ENCODE data around the gene HLA-DOB.
"Not testable (repeated sequence)": the region's sequence is repeated elsewhere in the genome, so short reads cannot be mapped to it uniquely, and the experiment has no call there.

The HLA-DOB gene

GRCh38 chr6:32790306-32790705 lies 26.5 kb downstream of the HLA-DOB start:
- H3K18ac ChIP-seq (ENCODE audit: low read length) = no peak overlapping the region
- H3K79me1 ChIP-seq (ENCODE audit: low read length) = no peaks in the 10 kb centered on the region
- no peak overlapping the region for H4K8ac ChIP-seq (ENCODE audit: low read depth, low read length)
- no peak overlapping the region for H3K14ac ChIP-seq (ENCODE audit: low read length)
- peak; percentile 54 to 57 for DNase-seq
- H3K27ac ChIP-seq (ENCODE audit: low read depth, low read length) = no peak overlapping the region
- no CpG with 5 or more reads among the region's 2 CpGs for WGBS (ENCODE audit: extremely low coverage, insufficient coverage, insufficient read length)
- no peak overlapping the region for H3K4me2 ChIP-seq (ENCODE audit: low read length)
- H3K79me2 ChIP-seq (ENCODE audit: control insufficient read depth, insufficient read depth, low read length, poor library complexity) = no peaks in the 10 kb centered on the region
- no peaks in the 10 kb centered on the region for H3K9me3 ChIP-seq (ENCODE audit: insufficient read depth, low read depth, low read length)
- no peak overlapping the region for H2AFZ ChIP-seq (ENCODE audit: insufficient read depth, low read length, poor library complexity)
- H3K4me1 ChIP-seq (ENCODE audit: control insufficient read depth in 1 of 2, insufficient read depth in 2 of 2, low read length in 2 of 2) = no peaks in the 10 kb centered on the region
- no peak overlapping the region for H3K4me3 ChIP-seq (ENCODE audit: low read depth, low read length)
- H3K4ac ChIP-seq (ENCODE audit: low read depth, low read length) = no peak overlapping the region
- no peak overlapping the region for H2AK5ac ChIP-seq (ENCODE audit: low read length)
- no peak overlapping the region for H2BK12ac ChIP-seq (ENCODE audit: low read length)
- H3K23ac ChIP-seq (ENCODE audit: low read length) = no peak overlapping the region
- no peak overlapping the region for H4K91ac ChIP-seq (ENCODE audit: low read depth, low read length)
- H3K27me3 ChIP-seq (ENCODE audit: insufficient read depth, low read length) = no peaks in the 10 kb centered on the region
- H3K36me3 ChIP-seq (ENCODE audit: control insufficient read depth in 1 of 2, insufficient read depth in 2 of 2, low read length in 2 of 2) = no peaks in the 10 kb centered on the region
- no peak overlapping the region for H2BK5ac ChIP-seq (ENCODE audit: low read depth, low read length, poor library complexity)
- no peak overlapping the region for H4K12ac ChIP-seq (ENCODE audit: low read depth, low read length)
- no peak overlapping the region for H3K9ac ChIP-seq (ENCODE audit: low read length)
- H2BK120ac ChIP-seq (ENCODE audit: insufficient read depth, low read length, poor library complexity) = no peak overlapping the region

GRCh38 chr6:32785781-32786533 lies 30.8 kb downstream of the HLA-DOB start:
- Histone ChIP-seq H3K18ac (ENCODE audit: low read length) (no peak overlapping the region), H2BK12ac (ENCODE audit: low read length) (no peak overlapping the region), H3K14ac (ENCODE audit: low read length) (no peak overlapping the region), H3K9ac (ENCODE audit: low read length) (no peak overlapping the region), H2AK5ac (ENCODE audit: low read length) (no peak overlapping the region), H3K4me3 (ENCODE audit: low read depth, low read length) (no peak overlapping the region), H4K12ac (ENCODE audit: low read depth, low read length) (no peak overlapping the region), H3K79me2 (ENCODE audit: control insufficient read depth, insufficient read depth, low read length, poor library complexity) (no peaks in the 10 kb centered on the region), H2AFZ (ENCODE audit: insufficient read depth, low read length, poor library complexity) (no peak overlapping the region), H3K9me3 (ENCODE audit: insufficient read depth, low read depth, low read length) (no peaks in the 10 kb centered on the region), H3K27ac (ENCODE audit: low read depth, low read length) (no peak overlapping the region), H3K79me1 (ENCODE audit: low read length) (no peaks in the 10 kb centered on the region), H2BK5ac (ENCODE audit: low read depth, low read length, poor library complexity) (no peak overlapping the region), H3K23ac (ENCODE audit: low read length) (no peak overlapping the region), H3K4me2 (ENCODE audit: low read length) (no peak overlapping the region), H4K91ac (ENCODE audit: low read depth, low read length) (no peak overlapping the region), H2BK120ac (ENCODE audit: insufficient read depth, low read length, poor library complexity) (no peak overlapping the region), H3K4ac (ENCODE audit: low read depth, low read length) (no peak overlapping the region), H3K27me3 (ENCODE audit: insufficient read depth, low read length) (no peaks in the 10 kb centered on the region), H3K36me3 (ENCODE audit: control insufficient read depth in 1 of 2, insufficient read depth in 2 of 2, low read length in 2 of 2) (no peaks in the 10 kb centered on the region), H3K4me1 (ENCODE audit: control insufficient read depth in 1 of 2, insufficient read depth in 2 of 2, low read length in 2 of 2) (no peaks in the 10 kb centered on the region), H4K8ac (ENCODE audit: low read depth, low read length) (no peak overlapping the region)
- WGBS (ENCODE audit: extremely low coverage, insufficient coverage, insufficient read length) = no CpG with 5 or more reads among the region's 5 CpGs
- peak; percentile 43 to 77 for DNase-seq

GRCh38 chr6:32782923-32783322 lies 33.9 kb downstream of the HLA-DOB start:
- H3K79me1 ChIP-seq (ENCODE audit: low read length); H3K9ac ChIP-seq (ENCODE audit: low read length); H2BK12ac ChIP-seq (ENCODE audit: low read length); H3K9me3 ChIP-seq (ENCODE audit: insufficient read depth, low read depth, low read length); DNase-seq; H3K4me1 ChIP-seq (ENCODE audit: control insufficient read depth in 1 of 2, insufficient read depth in 2 of 2, low read length in 2 of 2); H3K36me3 ChIP-seq (ENCODE audit: control insufficient read depth in 1 of 2, insufficient read depth in 2 of 2, low read length in 2 of 2); H3K18ac ChIP-seq (ENCODE audit: low read length); H3K4ac ChIP-seq (ENCODE audit: low read depth, low read length); H2AFZ ChIP-seq (ENCODE audit: insufficient read depth, low read length, poor library complexity); H4K91ac ChIP-seq (ENCODE audit: low read depth, low read length); H3K27ac ChIP-seq (ENCODE audit: low read depth, low read length); H3K27me3 ChIP-seq (ENCODE audit: insufficient read depth, low read length); H2BK5ac ChIP-seq (ENCODE audit: low read depth, low read length, poor library complexity); H4K12ac ChIP-seq (ENCODE audit: low read depth, low read length); H2AK5ac ChIP-seq (ENCODE audit: low read length); H2BK120ac ChIP-seq (ENCODE audit: insufficient read depth, low read length, poor library complexity); H3K79me2 ChIP-seq (ENCODE audit: control insufficient read depth, insufficient read depth, low read length, poor library complexity); H3K23ac ChIP-seq (ENCODE audit: low read length); H3K4me3 ChIP-seq (ENCODE audit: low read depth, low read length); H3K4me2 ChIP-seq (ENCODE audit: low read length); H3K14ac ChIP-seq (ENCODE audit: low read length); H4K8ac ChIP-seq (ENCODE audit: low read depth, low read length): not testable (repeated sequence)

- Histone ChIP-seq H3K9ac (ENCODE audit: low read length) (no peak overlapping the region), H4K91ac (ENCODE audit: low read depth, low read length) (no peak overlapping the region), H3K23ac (ENCODE audit: low read length) (no peak overlapping the region), H3K27me3 (ENCODE audit: insufficient read depth, low read length) (no peaks in the 10 kb centered on the region), H3K79me1 (ENCODE audit: low read length) (no peaks in the 10 kb centered on the region), H2BK12ac (ENCODE audit: low read length) (no peak overlapping the region), H3K4me2 (ENCODE audit: low read length) (no peak overlapping the region), H3K79me2 (ENCODE audit: control insufficient read depth, insufficient read depth, low read length, poor library complexity) (no peaks in the 10 kb centered on the region), H3K9me3 (ENCODE audit: insufficient read depth, low read depth, low read length) (no peaks in the 10 kb centered on the region), H2BK120ac (ENCODE audit: insufficient read depth, low read length, poor library complexity) (no peak overlapping the region), H3K4me1 (ENCODE audit: control insufficient read depth in 1 of 2, insufficient read depth in 2 of 2, low read length in 2 of 2) (no peaks in the 10 kb centered on the region), H3K27ac (ENCODE audit: low read depth, low read length) (no peak overlapping the region), H3K4ac (ENCODE audit: low read depth, low read length) (no peak overlapping the region), H2BK5ac (ENCODE audit: low read depth, low read length, poor library complexity) (no peak overlapping the region), H4K12ac (ENCODE audit: low read depth, low read length) (no peak overlapping the region), H3K36me3 (ENCODE audit: control insufficient read depth in 1 of 2, insufficient read depth in 2 of 2, low read length in 2 of 2) (no peaks in the 10 kb centered on the region), H2AFZ (ENCODE audit: insufficient read depth, low read length, poor library complexity) (no peak overlapping the region), H3K4me3 (ENCODE audit: low read depth, low read length) (no peak overlapping the region), H4K8ac (ENCODE audit: low read depth, low read length) (no peak overlapping the region), H2AK5ac (ENCODE audit: low read length) (no peak overlapping the region), H3K14ac (ENCODE audit: low read length) (no peak overlapping the region), H3K18ac (ENCODE audit: low read length) (no peak overlapping the region)
- no peak for DNase-seq
These were observed 37.8 kb downstream of the HLA-DOB start for GRCh38 chr6:32779036-32779435.
